HCT116 (cell line): ENCODE measurements around the gene SCARF2. TPM values are rescaled to one million over a fixed set of nuclear protein-coding genes. Genes with fewer than 3 reads are reported as not detected.

ENCODE experiments used
- ATAC-seq: fragments of 200-7000 bp; cut with Tn5 transposase; 2 replicates; pipeline ENCODE4 v1.9.1; 2020; ENCODE audit warnings: mild to moderate bottlenecking, moderate library complexity
- BruUV-seq: library from RNA; stranded (reverse); fragments of 400-500 nt; replicated peaks from 2 replicates; lab custom pipeline; 2021; lab: Mats Ljungman, UMichigan
- CTCF ChIA-PET: fragments of 300-600 bp; sonication (Branson Sonifier 250); formaldehyde crosslinking; loops from one replicate; lab custom pipeline; 2021; ENCODE audit warnings: antibody characterized with exemption; lab: Charles Lee
- POLR2A ChIA-PET: fragments of 300-600, 350-600 bp; sonication (Branson Sonifier 250); formaldehyde crosslinking; loops from one replicate; lab custom pipeline; 2021; ENCODE audit warnings: antibody characterized with exemption; lab: Charles Lee
- RAD21 ChIA-PET, 2 experiments: fragments of 300-600 bp; sonication (Branson Sonifier 250); formaldehyde crosslinking; loops; one replicate each; lab custom pipeline; 2023; ENCODE audit warnings: low total read pairs in 2 of 2; ENCODE audit not compliant: uncharacterized antibody in 2 of 2, unreplicated experiment in 2 of 2, low non-redundant PET in 1 of 2; lab: Charles Lee
- DNase-seq: peaks from one replicate; pipeline ENCODE4 v3.0.0-alpha.2; 2010; ENCODE audit warnings: low read depth, low spot score
- H2AFZ ChIP-seq: fragments of 200-600 bp; shearing (Covaris generic), sonication (generic); 2 replicates; pipeline ENCODE4 v1.6.1; 2017; ENCODE audit warnings: low read depth, mixed run types, mixed read lengths, antibody characterized with exemption, low read length; ENCODE audit not compliant: poor library complexity, severe bottlenecking
- H3K27ac ChIP-seq: 2 replicates; pipeline ENCODE4 v1.5.1; 2012; ENCODE audit warnings: low read depth, low read length
- H3K27me3 ChIP-seq: fragments of 200-600 bp; sonication (generic); 2 replicates; pipeline ENCODE4 v1.6.1; 2016; ENCODE audit warnings: mixed run types, low read length, mixed read lengths; ENCODE audit not compliant: insufficient read depth
- H3K36me3 ChIP-seq, 2 experiments: fragments of 200-500 bp in 1 of 2; fragments of 200-600 bp in 1 of 2; sonication (Bioruptor generic) in 1 of 2; sonication (generic) in 1 of 2; 2 replicates each; pipeline versions ENCODE4 v1.5.1 to v1.6.1; 2014 to 2016; ENCODE audit warnings: low read length in 2 of 2, inconsistent platforms in 1 of 2, mixed read lengths in 1 of 2, mixed run types in 1 of 2; ENCODE audit not compliant: insufficient read depth in 2 of 2, control insufficient read depth in 1 of 2
- H3K4me1 ChIP-seq, 2 experiments: fragments of 200-600 bp in 1 of 2; sonication (generic) in 1 of 2; 2 replicates each; pipeline versions ENCODE4 v1.5.1 to v1.6.1; 2012 to 2017; ENCODE audit warnings: low read length in 2 of 2, inconsistent platforms in 1 of 2, mild to moderate bottlenecking in 1 of 2, mixed read lengths in 1 of 2, mixed run types in 1 of 2, moderate library complexity in 1 of 2; ENCODE audit not compliant: insufficient read depth in 2 of 2, control insufficient read depth in 1 of 2
- H3K4me2 ChIP-seq: fragments of 200-600 bp; sonication (generic); 2 replicates; pipeline ENCODE4 v1.6.1; 2017; ENCODE audit warnings: mixed run types, low read length, mixed read lengths
- H3K4me3 ChIP-seq, 2 experiments: fragments of 200-600 bp in 1 of 2; sonication (generic) in 1 of 2; replicated peaks in 1 of 2; 2 replicates each; pipeline ENCODE4 v1.5.1; 2011 to 2016; ENCODE audit warnings: low read length in 2 of 2, control low read depth in 1 of 2, low read depth in 1 of 2, mild to moderate bottlenecking in 1 of 2, mixed read lengths in 1 of 2, mixed run types in 1 of 2
- H3K79me2 ChIP-seq: fragments of 200-600 bp; sonication (generic); 2 replicates; pipeline ENCODE4 v1.6.1; 2017; ENCODE audit warnings: mild to moderate bottlenecking, mixed run types, low read length, moderate library complexity, mixed read lengths; ENCODE audit not compliant: insufficient read depth
- H3K9ac ChIP-seq: fragments of 200-600 bp; sonication (generic); 2 replicates; pipeline ENCODE4 v1.6.1; 2016; ENCODE audit warnings: low read length, mixed read lengths
- H3K9me2 ChIP-seq: fragments of 200-600 bp; sonication (generic), shearing (Covaris generic); 2 replicates; pipeline ENCODE4 v1.6.1; 2017; ENCODE audit warnings: mixed run types, mild to moderate bottlenecking, moderate library complexity; ENCODE audit not compliant: insufficient read depth
- H3K9me3 ChIP-seq, 2 experiments: fragments of 200-500 bp in 1 of 2; fragments of 200-600 bp in 1 of 2; sonication (Bioruptor generic) in 1 of 2; sonication (generic) in 1 of 2; 2 replicates each; pipeline ENCODE4 v1.6.1; 2014 to 2017; ENCODE audit warnings: low read length in 2 of 2, mixed read lengths in 2 of 2, inconsistent platforms in 1 of 2, low read depth in 1 of 2, mild to moderate bottlenecking in 1 of 2, mixed run types in 1 of 2, moderate library complexity in 1 of 2; ENCODE audit not compliant: control insufficient read depth in 1 of 2, insufficient read depth in 1 of 2
- H4K20me1 ChIP-seq: fragments of 200-600 bp; sonication (generic), shearing (Covaris generic); 2 replicates; pipeline ENCODE4 v1.6.1; 2017; ENCODE audit warnings: mixed run types, mild to moderate bottlenecking, moderate library complexity; ENCODE audit not compliant: insufficient read depth
- CEBPB ChIP-seq: IDR thresholded peaks from 2 replicates; pipeline ENCODE4 v1.6.1; 2012; ENCODE audit warnings: low read depth
- JUND ChIP-seq: IDR thresholded peaks from 2 replicates; pipeline ENCODE4 v1.6.1; 2012
- POLR2AphosphoS5 ChIP-seq: IDR thresholded peaks from 2 replicates; pipeline ENCODE4 v1.6.1; 2011; ENCODE audit warnings: mild to moderate bottlenecking, low read depth, low read length, moderate library complexity
- TCF7L2 ChIP-seq: IDR thresholded peaks from 2 replicates; pipeline ENCODE4 v1.7.0; 2011; ENCODE audit warnings: borderline replicate concordance, inconsistent platforms; ENCODE audit not compliant: insufficient read depth, insufficient read length; ENCODE audit errors: extremely low read depth
- ZFX ChIP-seq: fragments of 450-650 bp; IDR thresholded peaks from 2 replicates; pipeline ENCODE4 v1.6.1; 2017
- ZNF274 ChIP-seq: fragments of 200-500 bp; sonication (Bioruptor generic); IDR thresholded peaks from 2 replicates; pipeline ENCODE4 v1.6.1; 2014; ENCODE audit warnings: mild to moderate bottlenecking, low read depth, low read length, inconsistent platforms
- intact Hi-C: fragments of 100-400 bp; cut with micrococcal nuclease; formaldehyde crosslinking; loops from 2 replicates; pipeline ENCODE4 v1.10.0; 2022
- total RNA-seq: library from RNA; stranded (reverse); gene quantifications from one replicate; pipeline ENCODE4 v1.2.1, GENCODE V29; 2021; ENCODE audit not compliant: unreplicated experiment
- TF ChIP-seq, protein P1 (sequence below): IDR thresholded peaks from 2 replicates; pipeline ENCODE4 v1.6.1; 2012; ENCODE audit warnings: low read depth
- TF ChIP-seq, protein P2 (sequence below): IDR thresholded peaks from 2 replicates; pipeline ENCODE4 v1.6.1; 2011; ENCODE audit warnings: mild to moderate bottlenecking, low read length, moderate library complexity; ENCODE audit not compliant: insufficient replicate concordance; ENCODE audit errors: extremely low read depth

Gene SCARF2
- total RNA-seq, 1 experiment from 2014 or later: 2.5 TPM

DNA sequence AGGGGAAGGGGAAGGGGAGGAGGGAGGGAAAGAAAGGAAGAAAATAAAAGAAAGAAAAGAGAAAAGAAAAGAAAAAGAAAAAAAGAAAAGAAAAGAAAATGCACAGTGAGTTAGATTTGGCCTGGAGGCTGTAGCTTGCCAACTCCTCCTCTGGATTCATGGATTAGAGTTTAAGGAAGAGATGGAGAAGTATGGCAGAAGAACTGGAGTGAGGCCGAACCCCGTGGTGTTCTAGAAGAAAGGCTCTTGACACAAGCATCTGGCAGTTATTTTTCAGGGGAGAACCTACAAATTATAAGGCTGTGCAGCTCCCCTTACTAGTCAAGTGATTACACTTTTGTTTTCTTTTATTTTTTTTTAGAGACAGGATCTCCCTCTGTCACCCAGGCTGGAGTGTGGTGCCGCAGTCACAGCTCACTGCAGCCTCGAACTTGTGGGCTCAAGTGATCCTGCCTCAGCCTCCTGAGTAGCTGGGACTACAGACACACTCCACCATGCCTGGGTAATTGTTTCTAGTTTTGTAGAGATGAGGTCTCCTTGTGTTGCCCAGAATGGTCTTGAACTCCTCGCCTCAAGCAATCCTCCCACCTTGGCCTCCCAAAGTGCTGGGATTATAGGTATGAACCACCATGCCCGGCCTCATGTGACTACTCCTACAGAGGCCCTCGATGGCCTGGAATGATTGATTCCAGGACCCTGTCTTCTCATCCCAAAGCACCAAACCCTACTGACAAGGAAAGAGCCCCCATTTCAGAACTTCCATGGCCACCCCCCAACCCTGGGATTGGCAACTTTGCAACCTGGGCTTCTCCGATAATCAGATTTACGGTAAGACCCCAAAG is 24.2 kb downstream of the SCARF2 start:
- Histone ChIP-seq H3K27ac (no peak overlapping the region), H3K36me3 (no peaks in the 10 kb centered on the region), H3K9me3 (no peaks in the 10 kb centered on the region), H3K4me2 (no peak overlapping the region), H3K4me1 (peaks cover 0 to 7% of the 10 kb centered on the region in 2 experiments; a peak in 1 of 4 replicates), H4K20me1 (no peaks in the 10 kb centered on the region), H3K4me3 (no peak overlapping the region), H3K9me2 (no peaks in the 10 kb centered on the region), H3K9ac (no peak overlapping the region), H3K79me2 (no peaks in the 10 kb centered on the region), H3K27me3 (no peaks in the 10 kb centered on the region), H2AFZ (no peak overlapping the region)
- TF ChIP-seq ZNF274: no peak
- no peak for TF ChIP-seq JUND
- TF ChIP-seq CEBPB: no peak
- no peak for TF ChIP-seq TCF7L2
- TF ChIP-seq, protein P1, sequence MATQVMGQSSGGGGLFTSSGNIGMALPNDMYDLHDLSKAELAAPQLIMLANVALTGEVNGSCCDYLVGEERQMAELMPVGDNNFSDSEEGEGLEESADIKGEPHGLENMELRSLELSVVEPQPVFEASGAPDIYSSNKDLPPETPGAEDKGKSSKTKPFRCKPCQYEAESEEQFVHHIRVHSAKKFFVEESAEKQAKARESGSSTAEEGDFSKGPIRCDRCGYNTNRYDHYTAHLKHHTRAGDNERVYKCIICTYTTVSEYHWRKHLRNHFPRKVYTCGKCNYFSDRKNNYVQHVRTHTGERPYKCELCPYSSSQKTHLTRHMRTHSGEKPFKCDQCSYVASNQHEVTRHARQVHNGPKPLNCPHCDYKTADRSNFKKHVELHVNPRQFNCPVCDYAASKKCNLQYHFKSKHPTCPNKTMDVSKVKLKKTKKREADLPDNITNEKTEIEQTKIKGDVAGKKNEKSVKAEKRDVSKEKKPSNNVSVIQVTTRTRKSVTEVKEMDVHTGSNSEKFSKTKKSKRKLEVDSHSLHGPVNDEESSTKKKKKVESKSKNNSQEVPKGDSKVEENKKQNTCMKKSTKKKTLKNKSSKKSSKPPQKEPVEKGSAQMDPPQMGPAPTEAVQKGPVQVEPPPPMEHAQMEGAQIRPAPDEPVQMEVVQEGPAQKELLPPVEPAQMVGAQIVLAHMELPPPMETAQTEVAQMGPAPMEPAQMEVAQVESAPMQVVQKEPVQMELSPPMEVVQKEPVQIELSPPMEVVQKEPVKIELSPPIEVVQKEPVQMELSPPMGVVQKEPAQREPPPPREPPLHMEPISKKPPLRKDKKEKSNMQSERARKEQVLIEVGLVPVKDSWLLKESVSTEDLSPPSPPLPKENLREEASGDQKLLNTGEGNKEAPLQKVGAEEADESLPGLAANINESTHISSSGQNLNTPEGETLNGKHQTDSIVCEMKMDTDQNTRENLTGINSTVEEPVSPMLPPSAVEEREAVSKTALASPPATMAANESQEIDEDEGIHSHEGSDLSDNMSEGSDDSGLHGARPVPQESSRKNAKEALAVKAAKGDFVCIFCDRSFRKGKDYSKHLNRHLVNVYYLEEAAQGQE: no peak
- no peak for TF ChIP-seq ZFX
- TF ChIP-seq POLR2AphosphoS5: no peak
- TF ChIP-seq, protein P2, sequence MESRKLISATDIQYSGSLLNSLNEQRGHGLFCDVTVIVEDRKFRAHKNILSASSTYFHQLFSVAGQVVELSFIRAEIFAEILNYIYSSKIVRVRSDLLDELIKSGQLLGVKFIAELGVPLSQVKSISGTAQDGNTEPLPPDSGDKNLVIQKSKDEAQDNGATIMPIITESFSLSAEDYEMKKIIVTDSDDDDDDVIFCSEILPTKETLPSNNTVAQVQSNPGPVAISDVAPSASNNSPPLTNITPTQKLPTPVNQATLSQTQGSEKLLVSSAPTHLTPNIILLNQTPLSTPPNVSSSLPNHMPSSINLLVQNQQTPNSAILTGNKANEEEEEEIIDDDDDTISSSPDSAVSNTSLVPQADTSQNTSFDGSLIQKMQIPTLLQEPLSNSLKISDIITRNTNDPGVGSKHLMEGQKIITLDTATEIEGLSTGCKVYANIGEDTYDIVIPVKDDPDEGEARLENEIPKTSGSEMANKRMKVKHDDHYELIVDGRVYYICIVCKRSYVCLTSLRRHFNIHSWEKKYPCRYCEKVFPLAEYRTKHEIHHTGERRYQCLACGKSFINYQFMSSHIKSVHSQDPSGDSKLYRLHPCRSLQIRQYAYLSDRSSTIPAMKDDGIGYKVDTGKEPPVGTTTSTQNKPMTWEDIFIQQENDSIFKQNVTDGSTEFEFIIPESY: no peak
- ChIA-PET RAD21 (no interaction called here), POLR2A (no interaction called here), CTCF (interaction anchor here (1.1 kb wide), 1 partner anchor 11 kb away, joined by 3 read pairs; no protein-coding TSS in a partner anchor)
- DNase-seq (no peak), ATAC-seq (no peak)
- BruUV-seq: no TSS peak
- intact Hi-C loops: no loop called here
